Mesendoderm (in vitro differentiated cells): ENCODE measurements around the gene RNF138.

Source experiments
- DNase-seq: peaks from one replicate; pipeline ENCODE4 v3.0.0; 2013
- H2AK5ac ChIP-seq: 2 replicates; pipeline ENCODE4 v1.6.1; 2013; ENCODE audit warnings: low read length, inconsistent platforms
- H2BK120ac ChIP-seq: 2 replicates; pipeline ENCODE4 v1.6.1; 2013; ENCODE audit warnings: low read depth, mild to moderate bottlenecking, low read length, moderate library complexity, mixed read lengths
- H2BK15ac ChIP-seq: replicated peaks from 2 replicates; pipeline ENCODE4 v1.6.1; 2013; ENCODE audit warnings: low read depth, mild to moderate bottlenecking, moderate library complexity
- H2BK5ac ChIP-seq: 2 replicates; pipeline ENCODE4 v1.6.1; 2013; ENCODE audit warnings: low read length, inconsistent platforms
- H3K18ac ChIP-seq: 2 replicates; pipeline ENCODE4 v1.6.1; 2013; ENCODE audit warnings: mild to moderate bottlenecking, low read length, mixed read lengths
- H3K23ac ChIP-seq: one replicate; pipeline ENCODE4 v1.6.1; 2013; ENCODE audit warnings: low read length
- H3K27ac ChIP-seq: 2 replicates; pipeline ENCODE4 v1.5.1; 2013; ENCODE audit warnings: low read depth, mild to moderate bottlenecking, inconsistent platforms, low read length, moderate library complexity
- H3K27me3 ChIP-seq: 2 replicates; pipeline ENCODE4 v1.6.1; 2013; ENCODE audit warnings: low read length, control low read depth, mild to moderate bottlenecking, inconsistent platforms; ENCODE audit not compliant: insufficient read depth, poor library complexity
- H3K36me3 ChIP-seq: 2 replicates; pipeline ENCODE4 v1.6.1; 2013; ENCODE audit warnings: low read length, inconsistent platforms; ENCODE audit not compliant: control insufficient read depth, insufficient read depth
- H3K4ac ChIP-seq: one replicate; pipeline ENCODE4 v1.6.1; 2013; ENCODE audit warnings: low read depth, mild to moderate bottlenecking, low read length, moderate library complexity
- H3K4me1 ChIP-seq: 2 replicates; pipeline ENCODE4 v1.6.1; 2013; ENCODE audit warnings: low read depth, low read length, inconsistent platforms; ENCODE audit not compliant: control insufficient read depth
- H3K4me2 ChIP-seq: 2 replicates; pipeline ENCODE4 v1.6.1; 2013; ENCODE audit warnings: low read length
- H3K4me3 ChIP-seq: 2 replicates; pipeline ENCODE4 v1.5.1; 2013; ENCODE audit warnings: mild to moderate bottlenecking, low read length
- H3K56ac ChIP-seq: one replicate; pipeline ENCODE4 v1.6.1; 2013; ENCODE audit warnings: low read length
- H3K79me1 ChIP-seq: 2 replicates; pipeline ENCODE4 v1.6.1; 2013; ENCODE audit warnings: low read length, inconsistent platforms
- H3K79me2 ChIP-seq: 2 replicates; pipeline ENCODE4 v1.6.1; 2013; ENCODE audit warnings: mild to moderate bottlenecking, low read length; ENCODE audit not compliant: control insufficient read depth, insufficient read depth
- H3K9ac ChIP-seq: 2 replicates; pipeline ENCODE4 v1.6.1; 2013; ENCODE audit warnings: low read length, inconsistent platforms
- H4K5ac ChIP-seq: one replicate; pipeline ENCODE4 v1.6.1; 2013; ENCODE audit warnings: low read length
- H4K8ac ChIP-seq: one replicate; pipeline ENCODE4 v1.6.1; 2013; ENCODE audit warnings: low read depth, mild to moderate bottlenecking, control low read depth, low read length, moderate library complexity
- WGBS: extraction: QIAGEN DNeasy Blood & Tissue Kit; methylation state at CpG from one replicate; pipeline ENCODE4 v1.1.7; 2013; ENCODE audit warnings: low lambda C conversion rate, missing lambda C conversion rate; ENCODE audit not compliant: insufficient coverage; ENCODE audit errors: extremely low coverage; 5-methylcytosine and 5-hydroxymethylcytosine counted together

The RNF138 gene

GRCh38 chr18:32093102-32093511, 1.4 kb downstream of the RNF138 start:
- no peak overlapping the region for H4K5ac ChIP-seq
- peaks cover 3% of the 10 kb centered on the region for H3K4me1 ChIP-seq
- no peak overlapping the region for H2BK5ac ChIP-seq
- no peaks in the 10 kb centered on the region for H3K27me3 ChIP-seq
- peaks cover 1% of the 10 kb centered on the region for H3K36me3 ChIP-seq
- WGBS, result no CpG with 5 or more reads among the region's 32 CpGs
- H2BK15ac ChIP-seq, result no peak overlapping the region
- H2AK5ac ChIP-seq, result no peak overlapping the region
- no peak overlapping the region for H2BK120ac ChIP-seq
- no peak overlapping the region for H4K8ac ChIP-seq
- peak overlapping the region; percentile 63 for H3K4me3 ChIP-seq
- peak overlapping the region; percentile 97 for H3K9ac ChIP-seq
- H3K23ac ChIP-seq, result no peak overlapping the region
- H3K4me2 ChIP-seq, result peak overlapping the region; percentile 51
- peak overlapping the region; percentile 96 for H3K18ac ChIP-seq
- peak overlapping the region; percentile 99 for H3K56ac ChIP-seq
- peak; percentile 82 for DNase-seq
- peak overlapping the region; percentile 56 for H3K4ac ChIP-seq
- H3K79me1 ChIP-seq, result peaks cover 9% of the 10 kb centered on the region
- peaks cover 43% of the 10 kb centered on the region for H3K79me2 ChIP-seq
- peak overlapping the region; percentile 86 for H3K27ac ChIP-seq

- Histone ChIP-seq H3K18ac (peak overlapping the region; percentile 96), H3K79me1 (peaks cover 9% of the 10 kb centered on the region), H3K23ac (no peak overlapping the region), H2BK15ac (no peak overlapping the region), H3K4ac (peak overlapping the region; percentile 56), H3K36me3 (peaks cover 1% of the 10 kb centered on the region), H3K9ac (peak overlapping the region; percentile 97), H3K27ac (peak overlapping the region; percentile 86), H2BK5ac (no peak overlapping the region), H3K79me2 (peaks cover 45% of the 10 kb centered on the region), H3K4me1 (peaks cover 3% of the 10 kb centered on the region), H3K4me2 (peak overlapping the region; percentile 51), H2AK5ac (no peak overlapping the region), H2BK120ac (no peak overlapping the region), H4K8ac (no peak overlapping the region), H3K56ac (peak overlapping the region; percentile 99), H3K27me3 (no peaks in the 10 kb centered on the region), H4K5ac (no peak overlapping the region), H3K4me3 (peak overlapping the region; percentile 63)
- DNase-seq, result no peak
- no CpG with 5 or more reads among the region's 7 CpGs for WGBS
Measured at GRCh38 chr18:32093523-32093922, 1.8 kb downstream of the RNF138 start.

GRCh38 chr18:32095192-32095899, 3.7 kb downstream of the RNF138 start:
- Histone ChIP-seq H4K8ac (no peak overlapping the region), H2BK15ac (no peak overlapping the region), H3K4me2 (no peak overlapping the region), H3K27me3 (no peaks in the 10 kb centered on the region), H3K4me3 (no peak overlapping the region), H2BK120ac (no peak overlapping the region), H2AK5ac (no peak overlapping the region), H4K5ac (no peak overlapping the region), H2BK5ac (no peak overlapping the region), H3K36me3 (peaks cover 1% of the 10 kb centered on the region), H3K4ac (no peak overlapping the region), H3K9ac (no peak overlapping the region), H3K27ac (no peak overlapping the region), H3K79me1 (peaks cover 9% of the 10 kb centered on the region), H3K4me1 (peaks cover 3% of the 10 kb centered on the region), H3K56ac (no peak overlapping the region), H3K18ac (no peak overlapping the region), H3K79me2 (peaks cover 56% of the 10 kb centered on the region), H3K23ac (no peak overlapping the region)
- DNase-seq, result no peak
- WGBS, result no CpG with 5 or more reads among the region's 7 CpGs

GRCh38 chr18:32095900-32096229, 4.2 kb downstream of the RNF138 start:
- Histone ChIP-seq H4K5ac (no peak overlapping the region), H3K56ac (no peak overlapping the region), H3K79me1 (peaks cover 9% of the 10 kb centered on the region), H3K79me2 (peaks cover 59% of the 10 kb centered on the region), H3K4me3 (no peak overlapping the region), H2BK5ac (no peak overlapping the region), H4K8ac (no peak overlapping the region), H3K27me3 (no peaks in the 10 kb centered on the region), H3K4me1 (peaks cover 3% of the 10 kb centered on the region), H3K23ac (no peak overlapping the region), H2BK120ac (no peak overlapping the region), H2BK15ac (no peak overlapping the region), H3K27ac (no peak overlapping the region), H2AK5ac (no peak overlapping the region), H3K18ac (no peak overlapping the region), H3K36me3 (peaks cover 1% of the 10 kb centered on the region), H3K4ac (no peak overlapping the region), H3K9ac (no peak overlapping the region), H3K4me2 (no peak overlapping the region)
- DNase-seq, result no peak
- WGBS, result no CpG with 5 or more reads among the region's 4 CpGs

- Histone ChIP-seq H3K23ac (no peak overlapping the region), H3K36me3 (peaks cover 1% of the 10 kb centered on the region), H3K4me1 (peaks cover 3% of the 10 kb centered on the region), H3K79me1 (peaks cover 9% of the 10 kb centered on the region), H2BK5ac (no peak overlapping the region), H4K8ac (no peak overlapping the region), H3K27me3 (no peaks in the 10 kb centered on the region), H2BK120ac (no peak overlapping the region), H3K4me2 (no peak overlapping the region), H3K4me3 (no peak overlapping the region), H2BK15ac (no peak overlapping the region), H3K9ac (no peak overlapping the region), H3K27ac (no peak overlapping the region), H3K18ac (no peak overlapping the region), H3K4ac (no peak overlapping the region), H3K56ac (no peak overlapping the region), H3K79me2 (peaks cover 64% of the 10 kb centered on the region), H4K5ac (no peak overlapping the region), H2AK5ac (no peak overlapping the region)
- DNase-seq, result no peak
- no CpG with 5 or more reads among the region's 2 CpGs for WGBS
Measured at GRCh38 chr18:32096946-32097345, 5.3 kb downstream of the RNF138 start.

- no peak overlapping the region for H4K5ac ChIP-seq
- H3K79me2 ChIP-seq, result peaks cover 35% of the 10 kb centered on the region
- no peak overlapping the region for H3K18ac ChIP-seq
- no CpG with 5 or more reads among the region's 2 CpGs for WGBS
- H3K4me1 ChIP-seq, result no peaks in the 10 kb centered on the region
- no peaks in the 10 kb centered on the region for H3K27me3 ChIP-seq
- no peak overlapping the region for H3K9ac ChIP-seq
- no peak overlapping the region for H3K56ac ChIP-seq
- H4K8ac ChIP-seq, result no peak overlapping the region
- no peak overlapping the region for H2AK5ac ChIP-seq
- no peak overlapping the region for H2BK120ac ChIP-seq
- no peaks in the 10 kb centered on the region for H3K36me3 ChIP-seq
- H3K4ac ChIP-seq, result no peak overlapping the region
- H3K27ac ChIP-seq, result no peak overlapping the region
- no peak overlapping the region for H3K23ac ChIP-seq
- H3K4me2 ChIP-seq, result no peak overlapping the region
- H3K4me3 ChIP-seq, result no peak overlapping the region
- no peak overlapping the region for H2BK15ac ChIP-seq
- no peaks in the 10 kb centered on the region for H3K79me1 ChIP-seq
- DNase-seq, result no peak
- H2BK5ac ChIP-seq, result no peak overlapping the region
Measured at GRCh38 chr18:32104516-32104915, 12.8 kb downstream of the RNF138 start.
